H7 (cell line): ENCODE data around the gene CDK14. TPM values are rescaled to one million over a fixed set of nuclear protein-coding genes. Genes with fewer than 3 reads are reported as not detected.

ENCODE experiments used
- DNase-seq: peaks from one replicate; pipeline ENCODE4 v3.0.0; 2012
- H3K27me3 ChIP-seq: 2 replicates; pipeline ENCODE4 v1.6.0; 2011; ENCODE audit warnings: mild to moderate bottlenecking, low read length; ENCODE audit not compliant: control insufficient read depth, insufficient read depth
- H3K36me3 ChIP-seq: replicated peaks from 2 replicates; pipeline ENCODE4 v1.5.1; 2011; ENCODE audit warnings: low read length; ENCODE audit not compliant: control insufficient read depth, insufficient read depth
- H3K4me3 ChIP-seq: 2 replicates; pipeline ENCODE4 v1.5.1; 2011; ENCODE audit warnings: low read depth, mild to moderate bottlenecking, control low read depth, low read length, moderate library complexity; ENCODE audit not compliant: insufficient read depth
- total RNA-seq: library from RNA; depleted of rRNA; stranded (reverse); fragments of >200 nt; shearing (Covaris generic); gene quantifications from 2 replicates; pipeline ENCODE4 v1.2.3, GENCODE V29; 2014

The CDK14 gene
- total RNA-seq, 1 experiment from 2014 or later = 28.6 TPM

GRCh38 chr7:91228927-91229558, 632.9 kb downstream of the CDK14 start:
- H3K4me3 ChIP-seq = no peak overlapping the region
- DNase-seq = no peak
- H3K27me3 ChIP-seq = no peaks in the 10 kb centered on the region; the same call in 1 of the 2 replicates
- H3K36me3 ChIP-seq = no peaks in the 10 kb centered on the region

GRCh38 chr7:91230100-91230499, 634.0 kb downstream of the CDK14 start:
- no peak for DNase-seq
- Histone ChIP-seq H3K36me3 (no peaks in the 10 kb centered on the region), H3K4me3 (no peak overlapping the region), H3K27me3 (no peaks in the 10 kb centered on the region; the same call in 1 of the 2 replicates)

- DNase-seq = no peak
- Histone ChIP-seq H3K36me3 (no peaks in the 10 kb centered on the region), H3K27me3 (no peaks in the 10 kb centered on the region; the same call in 1 of the 2 replicates), H3K4me3 (no peak overlapping the region)
Observed at GRCh38 chr7:91230503-91230902, 634.4 kb downstream of the CDK14 start.

- no peaks in the 10 kb centered on the region for H3K36me3 ChIP-seq
- H3K4me3 ChIP-seq = no peak overlapping the region
- DNase-seq = no peak
- no peaks in the 10 kb centered on the region; the same call in 1 of the 2 replicates for H3K27me3 ChIP-seq
Observed at GRCh38 chr7:91233212-91233611, 637.1 kb downstream of the CDK14 start.

GRCh38 chr7:91235211-91235832, 639.2 kb downstream of the CDK14 start:
- no peaks in the 10 kb centered on the region for H3K27me3 ChIP-seq
- no peaks in the 10 kb centered on the region for H3K36me3 ChIP-seq
- no peak overlapping the region for H3K4me3 ChIP-seq
- no peak for DNase-seq

GRCh38 chr7:91239171-91239604, 643.1 kb downstream of the CDK14 start:
- DNase-seq = no peak
- Histone ChIP-seq H3K36me3 (no peaks in the 10 kb centered on the region), H3K27me3 (no peaks in the 10 kb centered on the region), H3K4me3 (no peak overlapping the region)

- H3K4me3 ChIP-seq = no peak overlapping the region
- no peak for DNase-seq
- H3K36me3 ChIP-seq = no peaks in the 10 kb centered on the region
- no peaks in the 10 kb centered on the region for H3K27me3 ChIP-seq
Observed at GRCh38 chr7:91239772-91240171, 643.7 kb downstream of the CDK14 start.

- no peak for DNase-seq
- H3K36me3 ChIP-seq = no peaks in the 10 kb centered on the region
Observed at GRCh38 chr7:91240376-91240941, 644.3 kb downstream of the CDK14 start.

GRCh38 chr7:91242097-91242844, 646.1 kb downstream of the CDK14 start:
- Histone ChIP-seq H3K4me3 (no peak overlapping the region), H3K36me3 (no peaks in the 10 kb centered on the region), H3K27me3 (no peaks in the 10 kb centered on the region)
- no peak for DNase-seq

More at GRCh38 chr7:91240376-91240941, 644.3 kb downstream of the CDK14 start:
- no peaks in the 10 kb centered on the region for H3K27me3 ChIP-seq
- H3K4me3 ChIP-seq = no peak overlapping the region

GRCh38 chr7:91243591-91244301, 647.6 kb downstream of the CDK14 start:
- Histone ChIP-seq H3K4me3 (no peak overlapping the region), H3K36me3 (no peaks in the 10 kb centered on the region), H3K27me3 (no peaks in the 10 kb centered on the region)
- DNase-seq = no peak

- H3K4me3 ChIP-seq = no peak overlapping the region
- no peak for DNase-seq
- H3K27me3 ChIP-seq = no peaks in the 10 kb centered on the region
- no peaks in the 10 kb centered on the region for H3K36me3 ChIP-seq
Observed at GRCh38 chr7:91247500-91247899, 651.4 kb downstream of the CDK14 start.

- H3K4me3 ChIP-seq = no peak overlapping the region
- DNase-seq = no peak
Observed at GRCh38 chr7:91248996-91249395, 652.9 kb downstream of the CDK14 start.

GRCh38 chr7:91249506-91250233, 653.5 kb downstream of the CDK14 start:
- no peak for DNase-seq
- no peaks in the 10 kb centered on the region for H3K27me3 ChIP-seq
- H3K36me3 ChIP-seq = no peaks in the 10 kb centered on the region
- no peak overlapping the region for H3K4me3 ChIP-seq

More at GRCh38 chr7:91248996-91249395, 652.9 kb downstream of the CDK14 start:
- Histone ChIP-seq H3K27me3 (no peaks in the 10 kb centered on the region), H3K36me3 (no peaks in the 10 kb centered on the region)

GRCh38 chr7:91250706-91251105, 654.6 kb downstream of the CDK14 start:
- H3K27me3 ChIP-seq = no peaks in the 10 kb centered on the region
- DNase-seq = no peak
- H3K4me3 ChIP-seq = no peak overlapping the region
- H3K36me3 ChIP-seq = no peaks in the 10 kb centered on the region
